Measurements from ENCODE around the gene PGRMC1. TPM values are rescaled to one million over a fixed set of nuclear protein-coding genes. Genes with fewer than 3 reads are reported as not detected.
"Not testable (repeated sequence)": the region's sequence is repeated elsewhere in the genome, so short reads cannot be mapped to it uniquely, and the experiment has no call there.

The PGRMC1 gene
- total RNA-seq, 1 donor from 2014 or later = 92.4 TPM

DNA sequence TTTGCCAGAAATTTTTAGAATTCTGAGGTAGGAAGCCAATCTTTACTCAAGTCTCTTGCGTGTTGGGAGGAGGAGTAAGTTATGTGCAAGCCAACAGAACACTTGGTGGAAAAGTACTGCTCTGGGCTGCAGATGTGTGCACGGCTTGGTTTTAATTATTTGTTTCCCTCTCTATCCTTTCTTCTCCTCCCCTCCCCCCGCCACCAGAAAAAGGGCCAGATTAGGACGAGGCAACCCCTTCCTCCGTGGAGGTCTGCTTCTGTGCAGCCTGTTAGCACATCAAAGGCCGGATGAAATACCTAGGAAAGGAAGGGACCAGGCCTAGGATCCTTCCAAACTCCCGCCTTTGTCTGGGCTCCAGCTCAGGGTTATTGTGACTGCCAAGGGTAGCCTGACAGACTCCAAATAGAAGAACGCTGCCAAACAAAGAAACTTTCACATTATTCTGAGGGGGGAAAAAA, 1.0 kb upstream of the PGRMC1 start:
- peak; percentile 66 for DNase-seq

DNA sequence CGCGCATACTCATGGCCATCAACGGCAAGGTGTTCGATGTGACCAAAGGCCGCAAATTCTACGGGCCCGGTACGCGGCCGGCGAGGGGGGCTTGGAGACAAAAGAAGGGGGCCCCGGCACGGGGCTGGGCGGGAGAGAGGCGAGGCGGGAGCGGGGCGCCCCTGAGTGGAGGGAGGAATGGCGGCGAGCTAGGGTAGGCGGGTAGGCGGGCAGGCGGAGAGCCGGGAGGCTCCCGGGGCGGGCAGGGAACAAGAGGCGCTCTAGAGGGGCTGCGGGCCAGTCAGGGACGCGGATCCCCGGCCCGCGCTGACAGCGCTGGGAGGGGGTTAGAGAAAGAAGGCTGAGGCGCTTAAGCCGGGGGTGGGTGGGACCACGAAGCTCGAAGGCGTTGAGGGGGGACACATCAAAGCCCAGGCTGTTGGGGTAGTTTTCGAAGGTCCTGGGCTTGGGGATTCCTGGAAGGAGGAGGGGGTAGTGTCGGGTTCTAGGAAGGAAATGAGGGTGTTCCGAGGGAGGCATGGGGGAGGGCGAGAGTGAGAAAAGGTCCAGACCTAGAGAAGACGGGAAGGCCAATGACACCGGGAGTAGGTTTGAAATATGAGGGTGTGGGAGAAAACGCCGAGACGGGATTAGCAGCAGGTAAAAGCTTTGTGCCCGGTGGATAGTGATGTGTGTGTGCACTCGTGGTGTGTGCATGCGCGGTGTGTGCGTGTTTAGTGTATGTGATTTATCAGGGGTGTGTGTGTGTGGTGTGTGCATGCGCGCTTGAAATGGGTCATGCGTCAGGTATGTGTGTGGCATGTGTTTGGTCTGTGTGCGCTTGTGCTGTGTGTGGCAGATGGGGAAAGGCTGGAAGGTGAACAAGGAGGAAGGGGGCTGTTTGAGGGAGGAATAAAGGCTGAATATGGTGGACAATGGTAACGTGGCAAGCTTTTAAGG, 807 bp downstream of the PGRMC1 start:
- DNase-seq = peak; percentile 46

DNA sequence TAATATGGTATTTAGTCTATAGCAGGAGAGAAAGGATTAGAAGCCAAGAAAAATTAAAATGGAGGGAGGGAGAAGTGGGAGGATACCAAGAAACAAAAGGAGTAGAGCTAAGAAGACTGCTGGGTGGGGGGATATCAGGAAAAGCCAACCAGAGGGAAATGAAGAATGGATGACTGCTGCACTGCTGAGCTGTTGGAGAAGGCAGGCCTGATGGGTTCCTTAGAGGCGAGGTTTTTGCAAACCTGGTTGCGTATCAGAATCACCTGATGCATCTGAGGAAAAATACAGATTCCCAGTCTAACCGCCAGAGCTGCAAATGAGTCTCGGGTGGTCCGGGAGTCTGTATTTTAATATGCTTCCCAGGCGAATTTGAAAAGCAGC, 1.5 kb downstream of the PGRMC1 start:
- DNase-seq = peak; percentile 16

DNA sequence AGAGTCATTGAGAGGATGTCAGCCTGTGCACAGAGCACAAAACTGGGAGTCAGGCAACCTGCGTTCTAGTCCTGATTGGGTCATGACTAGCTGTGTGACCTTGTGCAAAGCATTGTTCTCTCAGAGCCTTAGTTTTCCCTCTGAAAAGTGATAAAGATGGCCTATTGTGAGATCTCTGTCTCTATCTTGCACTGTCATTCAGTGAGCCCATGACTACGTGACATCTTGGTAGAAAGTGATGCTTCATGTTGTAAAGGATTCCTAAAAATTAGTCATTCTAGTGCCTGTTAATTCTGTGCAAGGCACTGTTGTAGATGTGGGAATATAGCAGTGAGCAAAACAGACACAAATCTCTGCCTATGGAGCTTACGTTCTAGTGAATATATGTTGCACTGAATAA, 2.5 kb downstream of the PGRMC1 start:
- no peak for DNase-seq

DNA sequence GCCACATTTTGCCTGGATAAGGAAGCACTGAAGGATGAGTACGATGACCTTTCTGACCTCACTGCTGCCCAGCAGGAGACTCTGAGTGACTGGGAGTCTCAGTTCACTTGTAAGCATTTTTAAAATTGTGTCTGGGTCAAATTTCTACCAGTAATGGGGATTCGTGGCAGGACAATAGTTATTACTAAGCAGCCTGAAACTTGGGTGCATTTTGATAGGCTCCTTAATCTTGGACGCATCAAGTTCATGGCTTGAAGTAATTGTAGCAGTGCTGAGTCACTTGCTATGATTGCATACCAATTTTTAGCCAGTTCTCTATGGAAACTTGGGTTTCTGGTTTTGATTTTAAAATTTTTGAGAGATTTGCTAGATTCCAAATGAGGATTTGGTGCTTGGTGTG, 4.3 kb downstream of the PGRMC1 start:
- DNase-seq = no peak

DNA sequence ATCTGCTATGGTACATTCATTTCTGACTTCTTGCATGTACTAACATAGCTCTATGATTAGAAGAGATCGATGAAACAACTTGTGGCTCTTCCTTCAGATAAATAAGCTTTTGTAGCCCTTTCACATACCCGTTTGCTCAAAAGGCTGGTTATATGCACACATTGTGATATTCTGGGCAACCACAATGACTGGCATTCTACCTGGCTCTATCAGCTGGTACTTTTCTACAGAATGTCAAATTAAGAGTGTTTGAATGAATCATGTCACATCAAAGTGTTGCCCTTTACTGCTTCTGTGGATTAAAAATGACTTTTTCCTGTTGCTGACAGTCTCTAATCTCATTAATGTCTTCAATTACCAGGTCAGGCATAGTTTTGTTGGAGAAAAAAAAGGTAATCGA, 11.6 kb downstream of the PGRMC1 start:
- DNase-seq = no peak

DNA sequence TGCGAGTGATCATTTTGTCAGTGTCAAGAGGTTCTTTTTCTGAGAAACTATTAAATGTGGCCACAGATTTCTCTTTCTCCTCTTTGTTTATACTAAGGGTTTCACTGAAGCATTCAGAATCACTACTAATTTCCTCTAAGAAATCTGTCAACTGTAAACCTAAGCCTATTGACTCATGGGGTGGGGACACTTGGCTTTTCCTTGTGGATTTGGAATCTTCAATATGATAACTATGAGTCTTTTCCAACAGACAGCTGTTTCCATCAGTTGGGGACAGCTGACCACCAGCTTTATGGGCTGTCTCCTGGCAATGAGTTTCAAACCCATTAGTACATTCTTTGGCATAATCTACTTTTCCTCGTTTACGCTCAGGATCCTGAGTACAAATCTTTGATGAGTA, 13.8 kb downstream of the PGRMC1 start:
- DNase-seq = peak; percentile 46

DNA sequence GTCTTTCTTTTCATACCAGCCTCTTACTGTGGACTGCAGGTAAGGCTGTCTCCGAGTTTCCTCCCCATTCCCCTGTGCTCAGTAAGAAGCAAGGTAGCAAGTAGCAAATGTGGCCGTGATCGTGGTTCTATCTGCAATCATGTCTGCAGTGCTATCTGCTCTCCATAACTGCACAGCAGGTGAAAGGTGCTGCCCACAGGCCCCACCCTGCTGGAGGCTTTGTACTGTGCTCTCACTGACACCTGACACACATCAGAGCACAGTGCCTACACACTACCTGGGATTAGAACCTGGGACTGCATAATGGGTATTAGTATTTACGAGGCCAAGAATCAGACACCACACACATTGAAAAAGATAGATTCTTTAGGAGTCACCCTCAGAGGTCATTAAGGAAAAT, 15.3 kb downstream of the PGRMC1 start:
- DNase-seq = no peak

DNA sequence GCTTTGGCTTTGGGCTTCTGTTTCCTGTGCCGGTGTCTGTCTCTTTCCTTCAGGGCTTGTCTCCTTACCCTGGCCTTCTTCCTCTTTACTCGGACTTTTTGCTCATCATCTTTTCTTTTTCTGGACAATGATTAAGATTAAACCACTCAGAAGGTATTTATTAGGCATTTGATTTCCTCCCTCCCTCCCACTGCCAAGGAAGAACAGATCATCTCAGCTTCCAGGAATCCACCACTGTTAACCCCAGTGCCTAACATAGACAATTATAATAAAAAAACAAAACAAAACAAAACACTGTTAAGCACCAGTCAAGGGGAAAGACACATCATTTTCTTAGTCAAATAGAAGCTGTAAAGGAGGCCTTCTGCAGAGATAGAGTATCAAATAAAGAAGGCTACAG, 16.6 kb downstream of the PGRMC1 start:
- no peak for DNase-seq

DNA sequence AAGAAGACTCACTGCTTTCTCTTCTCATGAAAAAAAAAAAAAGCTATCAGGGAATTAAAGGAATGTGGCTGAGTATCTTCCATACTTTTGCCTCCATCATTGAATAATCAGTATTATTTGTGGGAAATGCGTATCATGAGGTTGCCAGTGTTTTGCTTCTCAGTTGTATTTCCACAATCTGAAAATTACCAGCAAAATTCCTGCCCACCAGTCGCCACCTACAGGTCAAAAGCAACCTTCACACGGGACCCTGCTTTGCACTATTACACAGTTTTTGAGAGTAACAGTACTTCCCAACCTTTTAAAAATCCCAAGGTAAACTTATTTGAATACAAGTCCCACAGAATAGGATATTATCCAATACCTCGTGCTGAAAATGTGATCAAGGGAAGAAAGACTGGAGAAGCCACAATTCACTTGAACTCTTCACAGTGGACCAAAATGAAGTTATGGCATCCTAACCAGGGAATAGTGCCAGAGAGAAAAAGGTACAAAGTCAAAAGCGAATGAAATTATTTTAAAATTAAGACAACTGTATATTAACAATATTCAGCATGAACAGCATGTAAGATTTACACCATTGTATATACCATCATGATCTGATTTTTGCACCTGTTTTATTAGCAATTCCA, 30.4 kb downstream of the PGRMC1 start:
- peak; percentile 44 for DNase-seq

DNA sequence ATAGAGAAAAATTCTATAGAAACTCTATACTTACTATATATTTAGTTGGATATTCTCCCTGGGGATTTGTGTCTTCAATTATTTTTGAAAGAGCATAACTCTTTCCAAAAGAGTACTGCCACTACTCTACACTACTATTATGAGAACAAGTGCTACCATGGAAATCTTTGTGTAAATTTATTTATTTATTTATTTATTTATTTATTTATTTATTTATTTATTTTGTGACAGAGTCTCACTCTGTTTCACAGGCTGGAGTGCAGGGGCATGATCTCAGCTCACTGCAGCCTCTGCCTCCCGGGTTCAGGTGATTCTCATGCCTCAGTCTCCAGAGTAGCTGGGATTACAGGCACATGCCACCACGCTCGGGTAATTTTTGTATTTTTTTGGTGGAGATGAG, 31.0 kb downstream of the PGRMC1 start:
- not testable (repeated sequence) for DNase-seq

DNA sequence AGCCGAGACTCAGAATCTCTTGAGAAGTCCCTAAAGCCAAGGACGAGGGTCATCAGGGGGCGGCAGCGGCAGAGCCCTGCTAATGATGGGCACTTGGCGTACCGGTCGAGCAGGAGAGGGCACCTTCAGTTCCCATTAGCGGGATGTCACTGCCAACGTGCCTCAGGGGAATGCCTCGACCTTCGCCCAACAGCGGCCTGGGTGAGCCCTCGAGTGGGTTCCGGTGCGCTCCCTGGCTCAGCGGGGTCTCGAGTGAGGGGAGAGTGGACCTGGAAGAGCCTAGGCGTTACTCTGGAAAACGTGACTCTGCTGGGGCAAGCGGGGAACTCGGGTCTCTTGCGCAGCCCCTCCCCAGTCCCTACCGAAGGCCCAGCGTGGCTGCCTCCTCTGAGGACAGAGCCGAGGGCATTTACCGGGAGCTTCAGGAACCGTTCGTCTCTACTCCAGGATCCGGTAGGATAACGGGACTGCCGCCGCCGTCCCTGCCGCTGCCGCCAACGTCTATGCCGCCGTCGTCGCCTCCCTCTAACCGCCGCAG, 36.9 kb downstream of the PGRMC1 start:
- DNase-seq = peak; percentile 0

DNA sequence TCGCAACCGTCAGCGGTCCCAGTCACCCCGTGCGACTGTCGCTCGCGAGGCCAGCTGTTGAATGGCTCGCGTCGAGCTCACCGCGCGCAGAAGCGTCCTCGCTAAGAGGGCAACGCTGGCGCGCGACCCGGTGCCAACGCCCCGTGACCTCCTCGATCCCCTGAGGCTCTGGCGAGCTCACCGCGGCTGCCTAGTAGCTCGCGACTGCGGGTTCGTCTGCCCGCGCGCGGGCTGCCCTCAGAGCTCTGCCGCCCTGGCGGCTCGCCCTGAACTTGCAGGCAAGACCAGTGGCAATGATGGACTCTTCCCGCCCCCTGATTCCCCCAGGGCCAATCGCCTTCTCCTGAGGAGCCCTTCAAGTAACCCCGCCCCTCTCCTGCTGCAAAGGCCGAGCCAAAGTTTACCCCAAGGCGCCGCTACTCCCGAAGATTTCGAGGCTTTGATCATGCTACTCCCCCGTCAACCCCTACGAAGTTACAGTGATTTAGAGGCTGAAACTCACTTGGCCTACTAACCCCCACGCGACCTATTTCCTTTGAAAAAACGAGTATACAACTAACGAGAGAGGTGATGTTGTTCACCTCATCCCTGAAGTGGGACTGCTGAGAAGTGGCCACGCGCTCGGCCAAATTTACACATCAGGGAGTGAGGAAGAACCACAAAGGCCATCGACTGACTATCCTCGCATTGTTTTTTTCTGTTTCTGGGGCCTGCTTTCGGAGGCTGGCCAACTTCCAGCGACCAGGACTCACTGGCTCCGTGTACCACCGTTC, 37.5 kb downstream of the PGRMC1 start:
- DNase-seq = peak; percentile 32

DNA sequence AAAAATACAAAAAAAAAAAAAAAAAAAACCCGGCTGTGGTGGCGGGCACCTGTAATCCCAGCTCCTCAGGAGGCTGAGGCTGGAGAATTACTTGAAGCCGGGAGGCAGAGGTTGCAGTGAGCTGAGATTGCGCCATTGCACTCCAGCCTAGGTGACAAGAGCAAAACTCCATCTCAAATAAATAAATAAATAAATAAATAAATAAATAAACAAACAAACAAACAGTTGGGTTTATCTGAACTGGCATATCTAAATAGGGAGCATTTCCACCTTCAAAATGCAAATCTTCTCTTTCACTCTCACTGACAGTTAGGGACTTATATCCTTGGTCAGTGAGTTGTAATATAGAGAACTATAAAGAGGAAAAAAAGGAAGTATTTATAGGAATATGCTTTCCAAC, 46.3 kb downstream of the PGRMC1 start:
- not testable (repeated sequence) for DNase-seq

DNA sequence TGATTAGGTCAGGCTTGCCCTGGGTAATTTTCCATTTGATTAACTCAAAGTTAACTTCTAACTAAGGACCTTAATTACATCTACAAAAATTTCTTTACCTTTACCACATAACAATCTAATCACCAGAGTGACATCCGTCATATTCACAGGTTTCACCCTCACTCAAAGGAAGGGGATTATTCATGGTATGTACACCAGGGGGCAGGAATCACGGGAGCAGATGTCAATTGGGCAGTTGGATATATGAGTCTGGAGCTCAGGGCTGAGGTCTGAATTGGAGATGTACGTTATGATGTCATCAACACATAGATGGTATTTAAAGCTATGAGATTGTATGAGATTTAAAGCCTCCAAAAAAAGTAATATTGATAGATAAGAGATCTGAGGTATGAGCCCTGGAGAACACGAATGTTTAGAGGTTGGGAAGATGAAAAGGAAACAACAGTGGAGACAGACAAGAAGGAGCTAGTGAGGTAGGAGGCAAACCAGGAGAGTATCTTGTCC, 52.9 kb downstream of the PGRMC1 start:
- no peak for DNase-seq

DNA sequence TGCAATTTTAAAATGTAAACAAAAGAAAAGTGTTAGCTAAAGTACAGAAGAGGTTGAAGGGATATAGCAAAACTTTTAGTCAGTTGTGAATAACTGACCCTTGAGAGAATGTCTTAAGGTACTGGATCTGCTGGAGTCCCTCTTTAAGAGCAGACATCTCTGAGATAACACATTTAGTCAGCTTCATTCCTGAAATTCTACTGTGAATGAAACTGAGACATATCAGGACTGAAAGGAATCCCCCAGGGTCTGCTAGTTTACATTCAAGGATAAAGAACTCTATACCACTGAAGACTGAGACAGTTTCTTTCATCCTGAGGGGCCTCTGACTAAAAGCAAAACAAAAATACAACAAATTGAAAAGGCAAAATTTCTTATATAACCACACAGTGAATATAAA, 54.4 kb downstream of the PGRMC1 start:
- DNase-seq = no peak

DNA sequence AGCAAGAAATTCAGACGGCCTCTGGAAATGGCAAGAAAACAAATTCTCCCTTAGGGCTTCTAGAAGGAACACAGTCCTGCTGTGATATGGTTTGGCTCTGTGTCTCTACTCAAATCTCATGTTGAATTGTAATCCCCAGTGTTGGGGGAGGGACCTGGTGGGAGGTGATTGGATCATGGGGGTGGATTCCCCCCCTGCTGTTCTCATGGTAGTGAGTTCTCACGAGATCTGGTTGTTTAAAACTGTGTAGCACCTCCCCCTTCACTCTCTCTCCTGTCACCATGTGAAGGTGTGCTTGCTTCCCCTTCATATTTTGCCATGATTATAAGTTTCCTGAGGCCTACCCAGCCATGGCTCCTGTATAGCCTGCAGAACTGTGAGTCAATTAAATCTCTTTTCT, 55.2 kb downstream of the PGRMC1 start:
- not testable (repeated sequence) for DNase-seq

DNA sequence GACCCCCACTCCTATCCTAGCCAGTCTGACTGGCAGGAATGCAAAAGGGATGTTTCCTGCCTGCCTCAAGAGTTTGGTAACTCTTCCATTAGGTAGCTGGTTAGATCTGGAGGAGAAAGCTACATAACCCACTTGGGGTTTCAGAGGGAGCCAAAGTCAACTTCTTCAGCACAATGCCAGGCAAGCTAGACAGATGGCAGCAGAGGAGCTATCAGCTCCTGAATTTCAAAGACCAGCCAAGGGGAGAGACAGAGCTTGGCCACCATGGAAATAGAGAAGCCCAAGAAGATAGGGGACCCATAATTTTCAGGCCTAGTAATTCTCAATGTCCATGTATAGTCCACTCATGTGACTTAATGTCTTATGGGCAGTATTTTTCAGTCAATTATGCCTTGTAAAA, 56.4 kb downstream of the PGRMC1 start:
- no peak for DNase-seq
